Measurements from ENCODE around the gene DGKI. TPM values are rescaled to one million over a fixed set of nuclear protein-coding genes. Genes with fewer than 3 reads are reported as not detected.

DGKI gene
- total and polyA plus RNA-seq, 2 of the 4 experiments (the other 2 are of a cell fraction) = 3.9 to 15.8 TPM

DNA sequence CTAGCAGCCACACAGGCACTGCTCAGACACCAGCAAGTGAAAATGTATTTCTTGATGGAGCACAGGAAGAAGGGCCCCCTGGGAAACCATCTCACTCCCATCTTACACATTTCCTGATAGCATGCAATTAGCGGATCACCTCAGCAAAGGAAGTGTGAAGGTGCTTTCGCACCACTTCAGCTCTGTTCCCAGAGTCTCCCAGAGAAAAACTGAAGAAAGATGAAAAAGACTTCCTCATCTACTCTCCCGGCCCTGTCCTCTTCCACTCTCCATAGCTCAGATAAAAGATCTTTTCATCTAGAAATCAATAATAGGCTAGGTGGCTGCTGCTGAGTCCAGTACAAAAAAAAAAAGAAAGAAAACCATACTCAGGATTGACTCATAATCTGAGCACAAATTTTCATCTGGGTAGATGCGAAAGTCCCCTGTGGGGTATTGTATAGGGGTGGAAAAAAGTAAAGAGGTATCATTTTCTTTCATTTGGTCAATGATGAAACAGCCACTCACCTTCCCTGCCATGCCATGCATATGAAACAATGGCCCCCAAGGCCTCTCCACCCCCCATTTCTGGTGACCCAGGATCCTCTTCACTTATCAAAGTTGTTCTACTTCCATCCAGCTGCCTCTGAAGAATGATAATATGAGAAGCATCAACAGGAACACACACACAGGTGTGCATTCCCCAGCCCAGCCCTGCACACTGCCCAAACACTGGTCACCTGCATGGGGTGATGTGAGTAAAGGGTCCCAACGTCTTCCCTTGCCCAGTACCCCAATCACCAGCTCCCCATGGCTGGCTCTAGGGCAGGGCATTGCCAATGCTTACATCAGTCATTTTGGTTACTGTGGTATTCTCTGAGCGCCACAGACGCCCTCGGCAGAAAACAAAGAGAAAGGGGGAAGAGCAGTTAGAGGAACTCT lies 48.8 kb upstream of the DGKI start:
- Histone ChIP-seq H4K20me1 (ENCODE audit: insufficient read depth, low read length) (no peaks in the 10 kb centered on the region; the same call in 1 of the 2 replicates), H2BK20ac (ENCODE audit: low read depth, low read length) (no peak overlapping the region), H2BK120ac (ENCODE audit: low read depth, low read length) (no peak overlapping the region), H3K4ac (ENCODE audit: low read depth, low read length) (no peak overlapping the region), H3K9me1 (ENCODE audit: insufficient read depth, low read length) (peaks cover 4% of the 10 kb centered on the region; the same call in 1 of the 2 replicates), H4K91ac (ENCODE audit: insufficient read depth, low read depth, low read length) (no peak overlapping the region), H2AK5ac (ENCODE audit: low read depth, low read length) (no peak overlapping the region), H2AK9ac (replicated peaks; ENCODE audit: low read depth, low read length, poor library complexity) (no peak overlapping the region), H2AFZ (replicated peaks; ENCODE audit: low read length, poor library complexity) (no peak overlapping the region), H3K23ac (ENCODE audit: low read depth, low read length) (no peak overlapping the region), H3K27me3 (ENCODE audit: control insufficient read depth, insufficient read depth, low read length) (no peaks in the 10 kb centered on the region), H2BK5ac (ENCODE audit: low read depth, low read length, poor library complexity, severe bottlenecking) (no peak overlapping the region), H3K14ac (replicated peaks; ENCODE audit: low read depth, low read length) (no peak overlapping the region), H3K4me3 (ENCODE audit: insufficient read depth, low read depth, low read length) (no peak overlapping the region), H3K4me1 (ENCODE audit: control insufficient read depth, insufficient read depth, low read length) (no peaks in the 10 kb centered on the region), H3K27ac (ENCODE audit: insufficient read depth, low read length) (no peak overlapping the region), H3K56ac (ENCODE audit: extremely low read depth, insufficient read depth, low read length) (no peak overlapping the region), H4K5ac (ENCODE audit: low read depth, low read length) (no peak overlapping the region), H3K79me1 (ENCODE audit: low read depth in 1 of 2, low read length in 2 of 2) (peaks cover 31 to 35% of the 10 kb centered on the region in 2 experiments), H3K18ac (ENCODE audit: low read depth, low read length) (no peak overlapping the region), H3K4me2 (ENCODE audit: low read depth, low read length) (no peak overlapping the region), H3K9ac (ENCODE audit: low read depth, low read length) (no peak overlapping the region), H3K36me3 (ENCODE audit: control insufficient read depth, insufficient read depth, low read length) (peaks cover 44% of the 10 kb centered on the region), H3K9me3 (ENCODE audit: control insufficient read depth, insufficient read depth, low read length) (no peaks in the 10 kb centered on the region), H4K8ac (ENCODE audit: low read depth in 2 of 2, low read length in 2 of 2) (no peak overlapping the region), H2BK15ac (ENCODE audit: low read depth, low read length) (no peak overlapping the region)
- CTCF ChIA-PET = interaction anchor here (0.6 to 2.0 kb wide), 2 partner anchors 239 to 243 kb away, joined by 3 to 6 read pairs; no protein-coding TSS in a partner anchor
- intact Hi-C loops (cut with micrococcal nuclease) (no loop called here), dilution Hi-C loops (cut with HindIII; ENCODE audit: low sequenced_read_pairs, unreplicated experiment) (no loop called here), in situ Hi-C loops (cut with MboI; ENCODE audit: low sequenced_read_pairs) (loop anchor here (5.0 kb wide), 2 partner anchors 243 to 283 kb away; no protein-coding TSS in a partner anchor)
- TF ChIP-seq RFX5 (IDR thresholded peaks at IDR 0.05; ENCODE audit: low read depth, low read length) (no peak), MAFK (IDR thresholded peaks at IDR 0.05; ENCODE audit: low read depth, low read length) (no peak), MAZ (IDR thresholded peaks at IDR 0.05; ENCODE audit: borderline replicate concordance, low read depth, low read length) (no peak), BHLHE40 (IDR thresholded peaks at IDR 0.05; ENCODE audit: low read depth, low read length) (no peak), POLR2A (IDR thresholded peaks at IDR 0.05; ENCODE audit: low read depth, low read length) (no peak), RCOR1 (IDR thresholded peaks at IDR 0.05; ENCODE audit: insufficient replicate concordance, low read length) (no peak)
- ATAC-seq (ENCODE audit: low read depth) (no peak), DNase-seq (no peak)
- no CpG with 5 or more reads among the region's 8 CpGs for WGBS, 2 experiments (ENCODE audit: extremely low coverage in 2 of 2, insufficient read length in 1 of 2)
- POLR2A ChIA-PET (ENCODE audit: unreplicated experiment) = no interaction called here
- BruUV-seq (replicated peaks) = no TSS peak
